Measurements from ENCODE around the gene TNFSF8. TPM values are rescaled to one million over a fixed set of nuclear protein-coding genes. Genes with fewer than 3 reads are reported as not detected.

The TNFSF8 gene
- total and polyA plus RNA-seq, 9 of the 15 experiments (the other 6 are each of a cell fraction or from before 2014, with no cell fraction given) = 0.09 TPM; not detected in 8

DNA sequence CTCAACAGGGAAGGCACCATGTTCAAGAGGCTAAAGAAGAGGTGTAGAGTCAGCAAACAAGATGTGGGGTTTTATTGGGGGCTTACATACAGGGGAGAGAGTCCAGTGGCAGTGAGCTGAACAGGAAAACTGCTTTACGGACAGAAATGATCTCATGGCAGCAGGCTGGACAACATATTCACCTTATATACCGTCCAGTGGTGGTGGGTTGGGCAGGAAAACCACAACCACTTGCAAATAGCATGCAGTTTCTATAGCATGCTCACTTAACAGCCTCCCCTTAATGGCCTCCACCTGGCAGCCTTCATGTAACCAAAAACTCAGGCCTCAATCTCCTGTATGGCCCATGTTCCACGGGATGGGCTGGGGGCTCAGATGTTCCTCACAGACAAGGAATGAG is 5.4 kb downstream of the TNFSF8 start:
- Histone ChIP-seq H3K36me3 (ENCODE audit: control insufficient read depth, insufficient read depth, low read length) (no peaks in the 10 kb centered on the region), H4K20me1 (replicated peaks; ENCODE audit: control insufficient read depth, insufficient read depth, low read length) (no peaks in the 10 kb centered on the region), H3K4me2 (ENCODE audit: insufficient read depth, low read length) (no peak overlapping the region), H3K9me1 (ENCODE audit: control insufficient read depth, insufficient read depth, low read length) (no peaks in the 10 kb centered on the region), H2AFZ (ENCODE audit: low read depth, low read length) (no peak overlapping the region), H3K9me3 (replicated peaks; ENCODE audit: control insufficient read depth, insufficient read depth, low read depth, low read length) (no peaks in the 10 kb centered on the region), H3K9ac (ENCODE audit: insufficient read depth in 1 of 2, low read depth in 2 of 2, low read length in 2 of 2) (no peak overlapping the region), H3K4me1 (replicated peaks in 1 of 2; ENCODE audit: control insufficient read depth in 2 of 2, insufficient read depth in 2 of 2, low read length in 2 of 2) (no peaks in the 10 kb centered on the region), H3K27ac (ENCODE audit: extremely low read depth, low read depth, low read length) (no peak overlapping the region), H3K4me3 (no peak overlapping the region), H3K79me2 (ENCODE audit: control insufficient read depth, insufficient read depth, low read length) (no peaks in the 10 kb centered on the region), H3K27me3 (ENCODE audit: control insufficient read depth in 2 of 2, insufficient read depth in 2 of 2, low read length in 2 of 2) (no peaks in the 10 kb centered on the region)
- intact Hi-C loops (cut with micrococcal nuclease) (no loop called here), in situ Hi-C loops (cut with MboI) (no loop called here)
- no peak for FAIRE-seq
- BruUV-seq (replicated peaks) = no TSS peak
- no peak for ATAC-seq
- DNase-seq (ENCODE audit: extremely low read depth in 1 of 4, low spot score in 3 of 4) = no peak
- WGBS (ENCODE audit: insufficient coverage, low coverage, missing lambda C conversion rate) = 7% methylated on average over 3 of the region's 3 CpGs
- ChIA-PET POLR2A (interaction anchor here (0.7 to 1.2 kb wide), 2 partner anchors 12 to 1857 kb away, joined by 3 read pairs; no protein-coding TSS in a partner anchor), CTCF (ENCODE audit: low intra/inter-chr PET ratio) (interaction anchor here (0.6 kb wide), 1 partner anchor 584 kb away, joined by 3 read pairs; no protein-coding TSS in a partner anchor)
- TF ChIP-seq SIN3A (IDR thresholded peaks at IDR 0.05; ENCODE audit: borderline replicate concordance in 2 of 2, control insufficient read depth in 1 of 2, low read depth in 2 of 2, low read length in 2 of 2) = no peak
- TF ChIP-seq ZC3H4 (CRISPR knock-in tag; IDR thresholded peaks at IDR 0.05; ENCODE audit: borderline replicate concordance) = no peak
- no peak for TF ChIP-seq ELK1 (CRISPR knock-in tag; IDR thresholded peaks at IDR 0.05)
- no peak for TF ChIP-seq TCF7L2 (IDR thresholded peaks at IDR 0.05; ENCODE audit: low read depth, low read length)
- TF ChIP-seq RFX7 (CRISPR knock-in tag; IDR thresholded peaks at IDR 0.05) = no peak
- TF ChIP-seq, protein P1, sequence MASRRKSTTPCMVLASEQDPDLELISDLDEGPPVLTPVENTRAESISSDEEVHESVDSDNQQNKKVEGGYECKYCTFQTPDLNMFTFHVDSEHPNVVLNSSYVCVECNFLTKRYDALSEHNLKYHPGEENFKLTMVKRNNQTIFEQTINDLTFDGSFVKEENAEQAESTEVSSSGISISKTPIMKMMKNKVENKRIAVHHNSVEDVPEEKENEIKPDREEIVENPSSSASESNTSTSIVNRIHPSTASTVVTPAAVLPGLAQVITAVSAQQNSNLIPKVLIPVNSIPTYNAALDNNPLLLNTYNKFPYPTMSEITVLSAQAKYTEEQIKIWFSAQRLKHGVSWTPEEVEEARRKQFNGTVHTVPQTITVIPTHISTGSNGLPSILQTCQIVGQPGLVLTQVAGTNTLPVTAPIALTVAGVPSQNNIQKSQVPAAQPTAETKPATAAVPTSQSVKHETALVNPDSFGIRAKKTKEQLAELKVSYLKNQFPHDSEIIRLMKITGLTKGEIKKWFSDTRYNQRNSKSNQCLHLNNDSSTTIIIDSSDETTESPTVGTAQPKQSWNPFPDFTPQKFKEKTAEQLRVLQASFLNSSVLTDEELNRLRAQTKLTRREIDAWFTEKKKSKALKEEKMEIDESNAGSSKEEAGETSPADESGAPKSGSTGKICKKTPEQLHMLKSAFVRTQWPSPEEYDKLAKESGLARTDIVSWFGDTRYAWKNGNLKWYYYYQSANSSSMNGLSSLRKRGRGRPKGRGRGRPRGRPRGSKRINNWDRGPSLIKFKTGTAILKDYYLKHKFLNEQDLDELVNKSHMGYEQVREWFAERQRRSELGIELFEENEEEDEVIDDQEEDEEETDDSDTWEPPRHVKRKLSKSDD (conservative IDR thresholded peaks at IDR 0.05; ENCODE audit: low read length) = no peak
- no peak for TF ChIP-seq RBM17 (IDR thresholded peaks at IDR 0.05; ENCODE audit: borderline replicate concordance, low read depth, low read length)
- TF ChIP-seq EWSR1 (IDR thresholded peaks at IDR 0.05; ENCODE audit: borderline replicate concordance, low read depth, partially characterized antibody) = no peak
- no peak for TF ChIP-seq GATAD2B (IDR thresholded peaks at IDR 0.05; ENCODE audit: borderline replicate concordance)
- TF ChIP-seq NCOA2 (IDR thresholded peaks at IDR 0.05; ENCODE audit: partially characterized antibody in 2 of 2) = no peak
- no peak for TF ChIP-seq PTTG1 (tag; IDR thresholded peaks at IDR 0.05; ENCODE audit: low read depth)
- TF ChIP-seq, protein P2, sequence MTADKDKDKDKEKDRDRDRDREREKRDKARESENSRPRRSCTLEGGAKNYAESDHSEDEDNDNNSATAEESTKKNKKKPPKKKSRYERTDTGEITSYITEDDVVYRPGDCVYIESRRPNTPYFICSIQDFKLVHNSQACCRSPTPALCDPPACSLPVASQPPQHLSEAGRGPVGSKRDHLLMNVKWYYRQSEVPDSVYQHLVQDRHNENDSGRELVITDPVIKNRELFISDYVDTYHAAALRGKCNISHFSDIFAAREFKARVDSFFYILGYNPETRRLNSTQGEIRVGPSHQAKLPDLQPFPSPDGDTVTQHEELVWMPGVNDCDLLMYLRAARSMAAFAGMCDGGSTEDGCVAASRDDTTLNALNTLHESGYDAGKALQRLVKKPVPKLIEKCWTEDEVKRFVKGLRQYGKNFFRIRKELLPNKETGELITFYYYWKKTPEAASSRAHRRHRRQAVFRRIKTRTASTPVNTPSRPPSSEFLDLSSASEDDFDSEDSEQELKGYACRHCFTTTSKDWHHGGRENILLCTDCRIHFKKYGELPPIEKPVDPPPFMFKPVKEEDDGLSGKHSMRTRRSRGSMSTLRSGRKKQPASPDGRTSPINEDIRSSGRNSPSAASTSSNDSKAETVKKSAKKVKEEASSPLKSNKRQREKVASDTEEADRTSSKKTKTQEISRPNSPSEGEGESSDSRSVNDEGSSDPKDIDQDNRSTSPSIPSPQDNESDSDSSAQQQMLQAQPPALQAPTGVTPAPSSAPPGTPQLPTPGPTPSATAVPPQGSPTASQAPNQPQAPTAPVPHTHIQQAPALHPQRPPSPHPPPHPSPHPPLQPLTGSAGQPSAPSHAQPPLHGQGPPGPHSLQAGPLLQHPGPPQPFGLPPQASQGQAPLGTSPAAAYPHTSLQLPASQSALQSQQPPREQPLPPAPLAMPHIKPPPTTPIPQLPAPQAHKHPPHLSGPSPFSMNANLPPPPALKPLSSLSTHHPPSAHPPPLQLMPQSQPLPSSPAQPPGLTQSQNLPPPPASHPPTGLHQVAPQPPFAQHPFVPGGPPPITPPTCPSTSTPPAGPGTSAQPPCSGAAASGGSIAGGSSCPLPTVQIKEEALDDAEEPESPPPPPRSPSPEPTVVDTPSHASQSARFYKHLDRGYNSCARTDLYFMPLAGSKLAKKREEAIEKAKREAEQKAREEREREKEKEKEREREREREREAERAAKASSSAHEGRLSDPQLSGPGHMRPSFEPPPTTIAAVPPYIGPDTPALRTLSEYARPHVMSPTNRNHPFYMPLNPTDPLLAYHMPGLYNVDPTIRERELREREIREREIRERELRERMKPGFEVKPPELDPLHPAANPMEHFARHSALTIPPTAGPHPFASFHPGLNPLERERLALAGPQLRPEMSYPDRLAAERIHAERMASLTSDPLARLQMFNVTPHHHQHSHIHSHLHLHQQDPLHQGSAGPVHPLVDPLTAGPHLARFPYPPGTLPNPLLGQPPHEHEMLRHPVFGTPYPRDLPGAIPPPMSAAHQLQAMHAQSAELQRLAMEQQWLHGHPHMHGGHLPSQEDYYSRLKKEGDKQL (CRISPR knock-in tag; IDR thresholded peaks at IDR 0.05; ENCODE audit: borderline replicate concordance) = no peak
